ENCODE results near the gene RTP3.

DNA sequence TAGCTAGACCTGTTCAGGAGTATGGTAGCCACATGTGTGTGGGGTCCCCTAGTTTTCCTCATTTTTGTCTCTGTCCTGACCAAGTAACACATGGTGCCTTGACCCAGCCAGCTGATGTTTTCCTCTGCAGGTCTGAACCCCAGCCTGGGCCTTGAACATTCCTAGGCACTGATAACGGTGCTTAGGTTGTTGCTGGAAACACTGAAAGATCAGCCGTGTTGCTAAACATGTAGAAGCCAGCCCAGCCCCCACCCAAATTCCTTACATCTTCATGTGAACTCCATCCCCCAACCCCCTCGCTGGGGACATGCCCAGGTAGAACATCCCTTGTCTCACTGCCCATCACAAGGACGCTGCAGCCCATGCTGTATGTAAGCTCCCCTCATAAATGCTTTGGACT is 18.7 kb downstream of the RTP3 start:
- no peak for TF ChIP-seq EZH2 (IDR thresholded peaks at IDR 0.05; ENCODE audit: borderline replicate concordance, low read length)
- TF ChIP-seq, protein P1, sequence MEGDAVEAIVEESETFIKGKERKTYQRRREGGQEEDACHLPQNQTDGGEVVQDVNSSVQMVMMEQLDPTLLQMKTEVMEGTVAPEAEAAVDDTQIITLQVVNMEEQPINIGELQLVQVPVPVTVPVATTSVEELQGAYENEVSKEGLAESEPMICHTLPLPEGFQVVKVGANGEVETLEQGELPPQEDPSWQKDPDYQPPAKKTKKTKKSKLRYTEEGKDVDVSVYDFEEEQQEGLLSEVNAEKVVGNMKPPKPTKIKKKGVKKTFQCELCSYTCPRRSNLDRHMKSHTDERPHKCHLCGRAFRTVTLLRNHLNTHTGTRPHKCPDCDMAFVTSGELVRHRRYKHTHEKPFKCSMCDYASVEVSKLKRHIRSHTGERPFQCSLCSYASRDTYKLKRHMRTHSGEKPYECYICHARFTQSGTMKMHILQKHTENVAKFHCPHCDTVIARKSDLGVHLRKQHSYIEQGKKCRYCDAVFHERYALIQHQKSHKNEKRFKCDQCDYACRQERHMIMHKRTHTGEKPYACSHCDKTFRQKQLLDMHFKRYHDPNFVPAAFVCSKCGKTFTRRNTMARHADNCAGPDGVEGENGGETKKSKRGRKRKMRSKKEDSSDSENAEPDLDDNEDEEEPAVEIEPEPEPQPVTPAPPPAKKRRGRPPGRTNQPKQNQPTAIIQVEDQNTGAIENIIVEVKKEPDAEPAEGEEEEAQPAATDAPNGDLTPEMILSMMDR (IDR thresholded peaks at IDR 0.05; ENCODE audit: low read length): no peak
